Astrocyte (in vitro differentiated cells and primary cell): Measurements from ENCODE around the gene AATF. TPM values are rescaled to one million over a fixed set of nuclear protein-coding genes. Genes with fewer than 3 reads are reported as not detected.
A peak's percentile ranks its signal among the peaks of the same experiment; 100 is the strongest.

Experiments used
- DNase-seq: peaks from one replicate; pipeline ENCODE4 v3.0.0-alpha.2; 2010; ENCODE audit warnings: low read depth
- FAIRE-seq: peaks from 2 replicates; lab custom pipeline; 2011; peaks lifted over from hg19 to GRCh38; lab: Jason Lieb, UNC
- H2AFZ ChIP-seq: 2 replicates; pipeline ENCODE4 v1.6.0; 2012; ENCODE audit warnings: low read depth, low read length, inconsistent platforms
- H3K27ac ChIP-seq: 2 replicates; pipeline ENCODE4 v1.5.1; 2011; ENCODE audit warnings: low read depth, low read length, inconsistent platforms
- H3K27me3 ChIP-seq: 2 replicates; pipeline ENCODE4 v1.6.0; 2011; ENCODE audit warnings: low read length, inconsistent platforms; ENCODE audit not compliant: insufficient read depth
- H3K36me3 ChIP-seq: 2 replicates; pipeline ENCODE4 v1.5.1; 2011; ENCODE audit warnings: low read length, inconsistent platforms; ENCODE audit not compliant: insufficient read depth
- H3K4me1 ChIP-seq: 2 replicates; pipeline ENCODE4 v1.5.1; 2011; ENCODE audit warnings: low read length, inconsistent platforms; ENCODE audit not compliant: insufficient read depth
- H3K4me2 ChIP-seq: 2 replicates; pipeline ENCODE4 v1.6.0; 2012; ENCODE audit warnings: low read length, inconsistent platforms
- H3K4me3 ChIP-seq: 2 replicates; pipeline ENCODE4 v1.5.1; 2011; ENCODE audit warnings: low read depth, mild to moderate bottlenecking, low read length, inconsistent platforms; ENCODE audit not compliant: insufficient read depth
- H3K79me2 ChIP-seq: 2 replicates; pipeline ENCODE4 v1.6.0; 2012; ENCODE audit warnings: mild to moderate bottlenecking, low read length, inconsistent platforms; ENCODE audit not compliant: insufficient read depth
- H3K9ac ChIP-seq: 2 replicates; pipeline ENCODE4 v1.6.0; 2012; ENCODE audit warnings: mild to moderate bottlenecking, low read length, inconsistent platforms
- H3K9me3 ChIP-seq: 2 replicates; pipeline ENCODE4 v1.5.1; 2012; ENCODE audit warnings: low read depth, mild to moderate bottlenecking, low read length, inconsistent platforms; ENCODE audit not compliant: insufficient read depth
- H4K20me1 ChIP-seq: 2 replicates; pipeline ENCODE4 v1.6.0; 2012; ENCODE audit warnings: low read length, inconsistent platforms; ENCODE audit not compliant: insufficient read depth
- H3K27ac Mint-ChIP-seq: one replicate; pipeline ENCODE4 v1.8.0; 2021; ENCODE audit warnings: mild to moderate bottlenecking, mixed read lengths; ENCODE audit not compliant: unreplicated experiment
- H3K27me3 Mint-ChIP-seq: one replicate; pipeline ENCODE4 v1.8.0; 2021; ENCODE audit warnings: low read depth, mixed read lengths; ENCODE audit not compliant: unreplicated experiment
- H3K36me3 Mint-ChIP-seq: one replicate; pipeline ENCODE4 v1.8.0; 2021; ENCODE audit warnings: low read depth, mixed read lengths; ENCODE audit not compliant: unreplicated experiment
- H3K4me1 Mint-ChIP-seq: one replicate; pipeline ENCODE4 v1.8.0; 2021; ENCODE audit warnings: low read depth, mixed read lengths; ENCODE audit not compliant: unreplicated experiment
- H3K4me3 Mint-ChIP-seq: one replicate; pipeline ENCODE4 v1.8.0; 2021; ENCODE audit warnings: mild to moderate bottlenecking, moderate library complexity, mixed read lengths; ENCODE audit not compliant: unreplicated experiment
- H3K9me3 Mint-ChIP-seq: one replicate; pipeline ENCODE4 v1.8.0; 2021; ENCODE audit warnings: mild to moderate bottlenecking, mixed read lengths; ENCODE audit not compliant: unreplicated experiment
- CTCF ChIP-seq: IDR thresholded peaks from 2 replicates; pipeline ENCODE4 v1.5.1; 2011; ENCODE audit warnings: low read depth, mild to moderate bottlenecking, inconsistent platforms, low read length, moderate library complexity; ENCODE audit not compliant: insufficient read depth
- EZH2 ChIP-seq: IDR thresholded peaks from 2 replicates; pipeline ENCODE4 v1.6.1; 2012; ENCODE audit warnings: mild to moderate bottlenecking, low read length, inconsistent platforms; ENCODE audit not compliant: insufficient read depth
- total RNA-seq: library from RNA; stranded (reverse); gene quantifications from 2 replicates; pipeline ENCODE4 v1.2.1, GENCODE V29; 2021

Gene AATF
- total RNA-seq, 1 donor from 2014 or later = 47.1 TPM

GRCh38 chr17:37024181-37024637 lies 75.5 kb downstream of the AATF start:
- Mint-ChIP-seq H3K9me3 (no peaks in the 10 kb centered on the region), H3K36me3 (peaks cover 4% of the 10 kb centered on the region), H3K4me3 (no peak overlapping the region), H3K27me3 (no peaks in the 10 kb centered on the region), H3K4me1 (peaks cover 6% of the 10 kb centered on the region), H3K27ac (no peak overlapping the region)
- H2AFZ ChIP-seq = no peak overlapping the region
- H3K9me3 ChIP-seq = no peaks in the 10 kb centered on the region
- TF ChIP-seq EZH2 (no peak), CTCF (no peak)
- no peaks in the 10 kb centered on the region for H3K27me3 ChIP-seq
- no peak overlapping the region for H3K9ac ChIP-seq
- FAIRE-seq (no peak), DNase-seq (peak; percentile 8)
- no peak overlapping the region for H3K4me3 ChIP-seq
- H3K36me3 ChIP-seq = peaks cover 6% of the 10 kb centered on the region
- H3K4me1 ChIP-seq = no peaks in the 10 kb centered on the region
- no peak overlapping the region for H3K27ac ChIP-seq
- H3K4me2 ChIP-seq = no peak overlapping the region
- peaks cover 4% of the 10 kb centered on the region for H4K20me1 ChIP-seq
- no peaks in the 10 kb centered on the region for H3K79me2 ChIP-seq

- Histone ChIP-seq H3K4me3 (no peak overlapping the region), H3K36me3 (peaks cover 3% of the 10 kb centered on the region), H3K27me3 (no peaks in the 10 kb centered on the region), H3K4me1 (no peaks in the 10 kb centered on the region), H3K79me2 (no peaks in the 10 kb centered on the region), H3K4me2 (no peak overlapping the region), H4K20me1 (peaks cover 4% of the 10 kb centered on the region), H2AFZ (no peak overlapping the region), H3K9ac (no peak overlapping the region), H3K27ac (no peak overlapping the region), H3K9me3 (no peaks in the 10 kb centered on the region)
- Mint-ChIP-seq H3K36me3 (peaks cover 4% of the 10 kb centered on the region), H3K27me3 (no peaks in the 10 kb centered on the region), H3K9me3 (no peaks in the 10 kb centered on the region), H3K27ac (no peak overlapping the region), H3K4me1 (peaks cover 6% of the 10 kb centered on the region), H3K4me3 (no peak overlapping the region)
- DNase-seq (no peak), FAIRE-seq (no peak)
- TF ChIP-seq CTCF (no peak), EZH2 (no peak)
Measured at GRCh38 chr17:37025238-37025637, 76.5 kb downstream of the AATF start.

GRCh38 chr17:37025847-37026530 lies 77.2 kb downstream of the AATF start:
- H3K27ac ChIP-seq = no peak overlapping the region
- no peak for FAIRE-seq

More at GRCh38 chr17:37025847-37026530, 77.2 kb downstream of the AATF start:
- DNase-seq = no peak
- Histone ChIP-seq H3K36me3 (peaks cover 3% of the 10 kb centered on the region), H3K4me1 (no peaks in the 10 kb centered on the region), H2AFZ (no peak overlapping the region), H3K9ac (no peak overlapping the region), H3K4me3 (no peak overlapping the region), H4K20me1 (peaks cover 4% of the 10 kb centered on the region), H3K4me2 (no peak overlapping the region), H3K9me3 (no peaks in the 10 kb centered on the region), H3K79me2 (no peaks in the 10 kb centered on the region), H3K27me3 (no peaks in the 10 kb centered on the region)
- no peaks in the 10 kb centered on the region for H3K9me3 Mint-ChIP-seq
- no peak overlapping the region for H3K4me3 Mint-ChIP-seq
- H3K27ac Mint-ChIP-seq = no peak overlapping the region
- peaks cover 4% of the 10 kb centered on the region for H3K36me3 Mint-ChIP-seq
- peaks cover 11% of the 10 kb centered on the region for H3K4me1 Mint-ChIP-seq
- H3K27me3 Mint-ChIP-seq = no peaks in the 10 kb centered on the region
- TF ChIP-seq EZH2 (no peak), CTCF (no peak)
